ENCODE data around the gene THBD.

THBD gene

GRCh38 chr20:23061262-23061661 lies 11.8 kb upstream of the THBD start:
- no peak for DNase-seq

- no peak for DNase-seq
These were observed 11.2 kb upstream of the THBD start for GRCh38 chr20:23060629-23061028.

GRCh38 chr20:23059846-23060245 lies 10.4 kb upstream of the THBD start:
- DNase-seq = peak; percentile 30

- no peak for DNase-seq
These were observed 9.5 kb upstream of the THBD start for GRCh38 chr20:23059001-23059400.

- no peak for DNase-seq
These were observed 8.8 kb upstream of the THBD start for GRCh38 chr20:23058240-23058639.

- no peak for DNase-seq
These were observed 3.4 kb upstream of the THBD start for GRCh38 chr20:23052904-23053303.

- DNase-seq = peak; percentile 96
These were observed 1.6 kb upstream of the THBD start for GRCh38 chr20:23050847-23051627.

- DNase-seq = peak; percentile 44
These were observed 785 bp upstream of the THBD start for GRCh38 chr20:23050076-23050838.

- DNase-seq = peak; percentile 82
These were observed 930 bp downstream of the THBD start for GRCh38 chr20:23048283-23049200.

GRCh38 chr20:23047738-23048214 lies 1.7 kb downstream of the THBD start:
- no peak for DNase-seq

GRCh38 chr20:23047001-23047737 lies 2.3 kb downstream of the THBD start:
- no peak for DNase-seq

GRCh38 chr20:23046431-23046830 lies 3.0 kb downstream of the THBD start:
- no peak for DNase-seq

GRCh38 chr20:23043376-23043775 lies 6.1 kb downstream of the THBD start:
- DNase-seq = no peak

GRCh38 chr20:23042270-23042669 lies 7.2 kb downstream of the THBD start:
- DNase-seq = no peak

GRCh38 chr20:23039885-23040508 lies 9.5 kb downstream of the THBD start:
- DNase-seq = no peak

GRCh38 chr20:23039136-23039875 lies 10.2 kb downstream of the THBD start:
- no peak for DNase-seq

GRCh38 chr20:23037017-23037481 lies 12.4 kb downstream of the THBD start:
- no peak for DNase-seq

GRCh38 chr20:23036371-23036770 lies 13.1 kb downstream of the THBD start:
- DNase-seq = no peak

- no peak for DNase-seq
These were observed 13.7 kb downstream of the THBD start for GRCh38 chr20:23035731-23036130.

- no peak for DNase-seq
These were observed 14.5 kb downstream of the THBD start, which contains the start of gene SSTR4 for GRCh38 chr20:23034721-23035671. Gene SSTR4 (plus strand): TSS chr20:23035312. CDS start chr20:23035484, 172 bp downstream.
